AG04449 (cell line): ENCODE data around the gene PEMT.

ENCODE experiments used
- CTCF ChIA-PET: fragments of 350-600 bp; formaldehyde crosslinking; extraction: SDS; loops from one replicate; lab custom pipeline; 2021; ENCODE audit warnings: antibody characterized with exemption; lab: Yijun Ruan, JAX
- POLR2A ChIA-PET: fragments of 400-600, 350-600 bp; formaldehyde crosslinking; extraction: SDS; loops from one replicate; lab custom pipeline; 2020; ENCODE audit warnings: antibody characterized with exemption, inconsistent platforms; lab: Yijun Ruan, JAX
- DNase-seq: peaks from one replicate; pipeline ENCODE4 v3.0.0-alpha.2; 2010; ENCODE audit warnings: low read depth, low spot score
- H3K4me3 ChIP-seq: 2 replicates; pipeline ENCODE4 v1.5.1; 2011; ENCODE audit warnings: low read depth, mild to moderate bottlenecking, control low read depth, low read length
- CTCF ChIP-seq: IDR thresholded peaks from one replicate; pipeline ENCODE4 v1.5.1; 2011; ENCODE audit warnings: mild to moderate bottlenecking, moderate library complexity, low read length, control low read depth, inconsistent platforms; ENCODE audit not compliant: insufficient read depth; ENCODE audit errors: missing control alignments

Gene PEMT

DNA sequence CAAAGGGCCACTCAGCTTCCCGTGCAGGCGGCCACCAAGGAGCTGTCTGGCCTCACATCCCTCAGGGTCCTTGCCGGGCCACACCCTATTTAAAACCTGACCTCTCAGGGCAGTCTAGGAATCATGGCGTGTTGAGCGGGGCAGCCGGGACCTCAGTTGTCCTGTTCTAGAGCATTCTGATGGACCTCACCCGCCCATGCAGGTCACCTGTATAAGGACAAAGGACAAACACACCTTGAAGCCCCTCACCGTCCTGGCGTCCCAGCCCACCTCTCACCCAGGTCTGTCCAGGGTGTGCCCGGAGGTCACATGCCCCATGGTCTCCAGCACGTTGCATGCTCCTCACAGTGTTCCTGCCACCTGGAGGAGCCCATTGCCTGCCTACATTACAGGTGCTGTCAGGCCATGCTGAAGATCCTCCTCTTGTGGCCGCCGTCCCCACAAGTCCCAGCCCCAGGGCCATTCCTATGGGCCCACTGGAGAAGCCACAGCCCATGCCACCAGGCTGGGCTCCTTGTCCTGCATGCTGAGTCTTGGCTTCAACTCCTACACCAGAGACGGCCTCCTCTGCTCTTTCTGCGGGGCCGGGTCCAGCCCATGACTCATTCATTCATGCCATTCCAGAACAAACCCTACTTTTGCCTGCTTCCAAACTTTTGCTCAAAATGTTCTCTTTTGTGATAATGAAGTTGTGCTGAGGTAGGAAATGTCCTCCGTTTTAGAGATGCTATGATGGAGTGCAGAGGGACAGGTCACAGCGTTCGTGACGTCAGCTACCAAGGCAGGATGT is 46.3 kb downstream of the PEMT start:
- no peak for DNase-seq
- TF ChIP-seq CTCF: no peak
- CTCF ChIA-PET: interaction anchor here (1.3 to 2.5 kb wide), 2 partner anchors 49 to 191 kb away, joined by 3 to 12 read pairs; partner anchors contain the start of gene RASD1
- H3K4me3 ChIP-seq: no peak overlapping the region
- POLR2A ChIA-PET: no interaction called here

GRCh38 chr17:17542906-17543635 is 48.4 kb downstream of the PEMT start:
- ChIA-PET POLR2A (no interaction called here), CTCF (interaction anchor here (2.5 to 2.6 kb wide), 2 partner anchors 25 to 46 kb away, joined by 7 to 12 read pairs; partner anchors contain the start of gene RASD1)
- H3K4me3 ChIP-seq: no peak overlapping the region
- TF ChIP-seq CTCF: no peak
- no peak for DNase-seq

GRCh38 chr17:17541640-17542001 is 49.9 kb downstream of the PEMT start:
- TF ChIP-seq CTCF: no peak
- DNase-seq: no peak
- H3K4me3 ChIP-seq: no peak overlapping the region
- POLR2A ChIA-PET: no interaction called here
- CTCF ChIA-PET: interaction anchor here (0.8 to 2.6 kb wide), 2 partner anchors 26 to 45 kb away, joined by 3 to 7 read pairs; partner anchors contain the start of gene RASD1

DNA sequence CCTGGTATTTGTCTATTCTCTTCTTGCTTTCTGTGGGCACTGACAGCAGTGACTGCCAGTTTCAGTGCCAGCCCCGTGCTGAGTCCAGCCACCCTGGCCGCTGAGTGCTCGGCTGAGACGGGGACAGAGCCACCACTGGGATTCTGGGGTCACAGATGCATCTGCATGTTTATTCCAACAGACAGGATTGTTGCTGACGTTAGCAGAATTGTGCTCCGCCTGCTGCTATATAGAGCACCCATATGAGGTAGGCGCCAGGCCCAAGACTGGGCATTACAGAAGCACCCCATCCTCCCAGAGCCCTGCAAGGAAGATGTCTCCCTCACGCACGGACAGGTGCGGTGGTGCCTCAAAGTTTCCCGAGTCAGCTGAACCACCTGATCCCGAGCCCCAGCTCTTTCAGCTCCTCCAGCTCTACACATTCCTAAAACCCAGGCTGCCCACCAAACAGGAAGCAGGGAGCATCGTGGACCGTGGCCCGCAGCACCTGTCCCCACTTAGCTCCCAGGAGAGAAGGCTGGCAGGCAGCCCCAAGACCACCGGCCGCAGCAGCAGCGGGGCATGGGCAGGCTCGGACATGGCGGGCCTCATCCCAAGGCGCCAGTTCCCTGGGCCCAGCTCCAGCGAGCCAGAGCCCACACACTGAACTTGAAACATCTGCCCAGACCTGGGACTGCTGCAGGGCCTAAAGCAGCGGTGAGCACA is 50.4 kb downstream of the PEMT start:
- ChIA-PET CTCF (interaction anchor here (0.8 to 2.6 kb wide), 2 partner anchors 27 to 44 kb away, joined by 3 to 7 read pairs; partner anchors contain the start of gene RASD1), POLR2A (no interaction called here)
- H3K4me3 ChIP-seq: no peak overlapping the region
- no peak for DNase-seq
- no peak for TF ChIP-seq CTCF

GRCh38 chr17:17540278-17540906 is 51.1 kb downstream of the PEMT start:
- no peak for TF ChIP-seq CTCF
- DNase-seq: no peak
- CTCF ChIA-PET: interaction anchor here (0.8 to 2.5 kb wide), 3 partner anchors 18 to 44 kb away, joined by 3 to 16 read pairs (median 9); partner anchors contain the start of gene RASD1
- POLR2A ChIA-PET: no interaction called here
- no peak overlapping the region for H3K4me3 ChIP-seq
